OCI-LY3 (cell line): ENCODE measurements around the gene SETBP1.

Experiments
- CTCF ChIP-seq: fragments of 200-600, 300-600 bp; sonication (generic); IDR thresholded peaks from 2 replicates; pipeline ENCODE4 v1.5.1; 2014; ENCODE audit warnings: antibody characterized with exemption, low read length, low read depth
- EZH2phosphoT487 ChIP-seq: fragments of 200-600 bp; shearing (Covaris generic); IDR thresholded peaks from 2 replicates; pipeline ENCODE4 v1.6.1; 2018; ENCODE audit warnings: antibody characterized with exemption, mixed run types, low read depth

- TF ChIP-seq CTCF (no peak), EZH2phosphoT487 (no peak)
Measured at GRCh38 chr18:44643004-44643403, 37.7 kb upstream of the SETBP1 start.
